Fibroblast of mammary gland (primary cell): Measurements from ENCODE around the gene GPC6.

Source experiments
- DNase-seq: peaks from one replicate; pipeline ENCODE4 v3.0.0-alpha.2; 2010; ENCODE audit warnings: low read depth
- H3K4me3 ChIP-seq: 2 replicates; pipeline ENCODE4 v1.5.1; 2011; ENCODE audit warnings: low read depth, mild to moderate bottlenecking, low read length, moderate library complexity; ENCODE audit not compliant: control insufficient read depth
- CTCF ChIP-seq: conservative IDR thresholded peaks from 2 replicates; pipeline ENCODE4 v1.5.1; 2011; ENCODE audit warnings: low read depth, low read length, inconsistent platforms; ENCODE audit not compliant: control insufficient read depth, insufficient read depth

Gene GPC6

DNA sequence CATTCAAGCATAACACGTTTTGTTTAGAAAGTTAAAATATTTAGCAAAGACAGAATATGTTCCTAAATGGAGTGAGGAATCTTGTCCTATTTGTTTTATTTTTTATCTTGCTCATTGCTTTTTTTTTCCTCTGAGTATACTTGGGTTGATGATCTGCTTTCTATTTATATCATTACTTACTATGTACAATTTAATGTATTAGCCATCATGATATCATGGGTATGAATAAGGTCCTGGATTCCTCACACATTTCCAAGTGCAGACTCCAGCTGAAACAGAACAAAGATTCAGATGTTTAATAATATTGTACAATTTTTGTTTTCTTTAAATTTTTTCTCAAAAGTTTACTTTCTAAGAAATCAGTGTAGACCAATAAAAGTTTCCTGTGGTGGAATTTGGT lies 388.2 kb downstream of the GPC6 start:
- DNase-seq = peak; percentile 52
- no peak overlapping the region for H3K4me3 ChIP-seq
- TF ChIP-seq CTCF = no peak

DNA sequence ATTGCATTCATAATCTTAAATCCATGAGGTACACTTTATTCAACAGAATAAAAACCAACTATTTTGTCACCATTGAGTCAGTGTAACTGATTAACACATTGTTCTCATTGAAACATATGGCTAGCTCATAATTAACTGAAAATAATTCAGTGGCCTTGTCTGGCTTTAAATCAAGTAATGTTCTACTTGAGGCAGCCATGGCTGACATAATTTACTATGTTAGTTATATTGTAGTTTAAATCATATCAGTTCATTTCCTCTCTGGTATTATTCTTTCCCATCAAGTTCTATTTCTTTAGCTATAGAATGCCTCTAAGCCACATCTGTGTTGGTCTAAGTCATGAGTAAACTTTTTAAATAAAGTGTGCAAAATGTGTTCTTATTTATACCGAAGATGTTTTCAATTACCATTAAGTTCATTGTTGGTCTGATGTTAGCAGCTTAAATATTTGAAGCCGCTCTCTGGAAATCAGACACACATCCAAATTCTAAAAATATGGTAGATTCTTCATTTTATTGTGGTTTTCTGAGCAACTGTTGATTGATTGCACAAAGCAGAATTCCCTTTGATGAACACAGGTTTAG lies 393.7 kb downstream of the GPC6 start:
- TF ChIP-seq CTCF = no peak
- no peak overlapping the region for H3K4me3 ChIP-seq
- peak; percentile 90 for DNase-seq

- DNase-seq = peak; percentile 1
- TF ChIP-seq CTCF = no peak
- H3K4me3 ChIP-seq = no peak overlapping the region
These were observed 394.4 kb downstream of the GPC6 start for GRCh38 chr13:93621051-93621450.

GRCh38 chr13:93621966-93622365 lies 395.4 kb downstream of the GPC6 start:
- no peak overlapping the region for H3K4me3 ChIP-seq
- DNase-seq = no peak
- TF ChIP-seq CTCF = no peak

DNA sequence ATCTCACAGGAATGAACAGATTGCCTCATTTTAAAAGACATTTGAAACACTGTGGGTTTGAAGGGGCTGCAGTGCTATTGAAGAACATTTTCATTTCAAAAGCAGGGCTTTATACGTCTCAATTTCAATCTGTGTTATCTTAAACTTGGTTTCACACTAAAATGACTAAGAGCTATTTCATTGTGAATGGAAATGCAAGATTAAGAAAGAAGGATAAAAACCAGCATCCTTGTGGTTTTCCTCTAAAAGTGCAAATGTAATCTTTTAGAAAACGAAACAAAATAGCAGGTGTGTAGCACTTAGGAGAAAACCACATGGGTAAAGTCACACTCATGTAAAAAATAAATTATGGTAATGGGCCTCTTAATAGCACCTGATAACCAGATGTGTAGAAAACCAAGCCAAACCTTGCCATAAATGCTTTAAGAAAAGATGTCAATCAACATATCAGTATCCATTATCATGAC lies 397.7 kb downstream of the GPC6 start:
- no peak for TF ChIP-seq CTCF
- DNase-seq = peak; percentile 13
- no peak overlapping the region for H3K4me3 ChIP-seq

- peak; percentile 48 for DNase-seq
- no peak for TF ChIP-seq CTCF
- no peak overlapping the region for H3K4me3 ChIP-seq
These were observed 398.9 kb downstream of the GPC6 start for GRCh38 chr13:93625536-93625935.
